Measurements from ENCODE around the gene DVL2.

DVL2 gene

DNA sequence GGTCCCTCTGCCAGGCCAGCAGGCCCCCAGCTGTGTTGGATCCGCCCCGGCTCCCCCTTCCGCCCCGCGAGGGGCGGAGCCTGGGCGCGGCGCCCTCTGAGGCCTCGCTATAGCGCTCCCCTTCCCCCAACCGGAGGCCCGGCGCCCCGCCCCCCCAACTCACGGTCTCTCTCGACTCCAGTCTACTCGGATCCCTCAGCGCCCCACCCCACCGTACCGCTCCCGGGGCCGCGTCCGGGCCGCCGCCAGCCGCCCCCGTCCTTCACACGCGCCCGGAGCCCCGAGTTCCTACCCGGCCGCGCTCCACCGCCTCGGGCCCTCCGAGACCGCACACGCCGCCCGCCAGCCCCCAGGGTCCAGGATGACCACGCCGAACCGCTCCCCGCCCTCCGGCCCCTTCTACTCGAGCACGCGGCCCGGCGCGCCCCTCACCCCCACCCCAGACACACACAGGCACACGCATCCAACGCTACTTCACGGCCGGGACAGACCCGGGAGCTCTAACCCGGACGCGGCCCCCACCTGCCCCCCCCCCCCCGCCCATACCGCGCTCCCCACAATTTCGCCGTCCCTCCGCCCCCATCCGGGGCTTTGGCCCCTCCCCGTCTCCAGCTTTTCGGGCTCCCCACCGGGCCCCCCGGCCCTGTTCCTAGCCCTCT, 3.6 kb upstream of the DVL2 start:
- DNase-seq (ENCODE audit: low spot score) = no peak

DNA sequence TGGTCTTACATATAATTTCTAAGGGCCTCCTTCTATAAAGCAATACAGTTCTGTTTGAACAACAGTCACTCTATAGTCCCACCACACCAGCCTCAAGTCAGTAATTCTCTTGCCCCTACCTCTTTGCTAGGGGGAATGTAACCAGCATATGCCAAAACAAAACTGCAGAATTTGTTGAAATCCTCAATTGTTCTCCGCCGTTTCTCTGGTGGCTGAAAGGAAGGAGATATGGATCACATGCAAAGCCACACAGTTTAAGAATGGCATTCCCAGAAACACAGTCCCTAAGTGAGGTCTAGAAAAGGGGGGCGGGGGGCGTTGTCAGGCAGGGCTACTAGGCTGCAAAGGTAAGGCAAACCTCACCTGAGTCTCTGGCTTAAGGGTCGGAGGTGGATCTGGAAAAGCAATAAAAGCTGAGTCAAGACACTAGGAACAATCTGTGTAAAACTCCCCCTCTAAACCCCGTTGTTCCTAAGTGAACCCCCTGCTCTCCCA, 3.0 kb upstream of the DVL2 start:
- no peak for DNase-seq (ENCODE audit: low spot score)

DNA sequence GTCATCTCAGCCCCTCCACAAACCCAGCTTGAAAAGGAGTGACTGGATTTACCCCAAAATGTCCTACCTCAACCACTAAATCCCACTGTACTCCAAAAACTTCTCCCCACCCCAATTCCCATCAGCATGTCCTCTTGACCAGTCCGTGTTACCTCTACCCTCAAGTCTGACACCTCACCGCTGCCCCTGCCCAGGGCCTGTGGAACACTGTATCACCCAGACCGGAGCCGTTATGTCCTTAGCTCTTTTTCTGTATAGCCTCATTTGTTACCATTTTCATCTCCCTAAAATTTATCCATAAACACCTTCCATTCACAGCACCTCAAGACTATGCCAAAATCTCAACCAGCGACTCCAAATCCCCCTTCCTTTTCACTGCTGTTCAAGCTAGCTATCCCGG, 2.5 kb upstream of the DVL2 start:
- no peak for DNase-seq (ENCODE audit: low spot score)

DNA sequence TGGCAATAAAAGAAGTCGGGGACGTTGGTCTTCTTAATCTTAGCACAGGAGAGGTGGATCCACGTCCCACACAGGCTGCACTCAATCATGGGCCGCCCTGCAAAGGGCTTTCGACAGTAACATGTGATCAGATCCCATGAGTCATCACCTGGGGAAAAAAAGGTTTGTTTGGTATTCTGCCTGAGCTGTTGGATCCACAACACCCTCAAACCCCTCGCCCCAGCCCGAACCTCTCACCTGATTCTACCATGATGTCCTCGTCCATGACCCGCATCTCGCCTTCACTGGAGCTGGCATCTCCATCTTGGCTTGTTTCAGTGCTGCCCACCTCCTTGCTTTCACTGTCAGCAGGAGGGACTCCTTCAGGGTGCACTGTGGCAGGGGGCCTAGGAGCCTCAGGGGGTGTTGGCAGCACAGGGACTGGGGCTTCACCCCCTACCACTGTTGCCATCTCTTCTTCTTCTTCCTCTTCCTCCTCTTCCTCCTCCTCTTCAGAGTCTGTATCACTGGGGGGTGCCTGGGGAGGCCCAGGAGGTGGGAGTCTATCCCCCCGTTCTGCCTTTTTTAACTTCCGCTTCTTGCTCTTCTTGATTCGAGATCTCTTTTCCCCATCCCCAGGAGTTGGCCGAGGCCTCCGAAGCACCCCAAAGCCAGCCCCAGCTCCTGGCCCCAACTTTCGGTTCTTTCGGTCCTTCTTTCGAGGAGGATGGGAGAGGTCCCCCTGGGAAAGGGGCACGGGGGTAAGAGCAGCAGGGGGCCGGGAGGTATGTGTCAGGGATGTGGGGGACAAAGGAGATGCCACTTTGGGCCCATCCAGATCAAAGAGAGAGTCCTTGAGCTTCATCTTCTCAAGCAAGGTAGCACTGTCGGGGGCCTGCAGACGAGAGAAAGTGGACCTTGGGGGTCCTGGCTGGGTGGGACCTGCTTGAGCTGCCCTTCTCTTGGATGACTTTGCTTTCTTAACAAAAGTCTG, 1.7 kb upstream of the DVL2 start:
- DNase-seq (ENCODE audit: low spot score) = no peak

DNA sequence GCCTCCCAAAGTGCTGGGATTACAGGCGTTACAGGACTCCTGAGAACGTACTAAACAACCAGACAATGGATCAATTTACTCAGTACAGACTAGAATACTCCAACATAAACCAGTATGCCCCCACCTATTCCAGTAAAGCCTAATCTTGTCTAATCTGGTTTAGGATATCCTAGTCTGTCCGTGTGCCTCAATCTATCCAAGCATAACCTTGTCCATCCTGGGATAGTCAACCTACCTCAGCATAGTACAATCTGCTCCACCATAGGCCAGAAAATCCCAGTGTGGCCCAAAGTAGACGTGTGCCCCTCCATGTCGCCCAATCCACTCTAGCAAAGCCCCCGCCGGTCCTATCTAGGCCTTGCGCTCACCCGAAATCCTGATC, 625 bp downstream of the DVL2 start:
- no peak for DNase-seq (ENCODE audit: low spot score)

DNA sequence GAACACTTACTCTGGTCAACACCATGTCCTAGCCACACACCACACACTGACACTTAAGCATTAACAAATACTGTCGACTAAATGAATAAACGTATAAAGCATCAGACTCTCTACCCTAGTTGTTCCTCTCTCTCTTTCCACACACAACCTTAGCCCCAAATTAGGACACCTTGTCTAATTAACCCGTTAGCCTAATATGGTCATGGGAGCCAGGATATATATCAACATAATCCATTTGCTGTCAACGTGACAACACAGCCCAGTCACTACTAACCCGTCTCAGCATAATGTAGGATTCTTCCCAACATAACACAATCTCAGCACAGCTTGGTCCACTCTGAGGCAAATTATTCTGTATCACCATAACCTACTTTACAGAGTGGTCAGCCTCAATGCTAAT, 2.2 kb downstream of the DVL2 start:
- no peak for DNase-seq (ENCODE audit: low spot score)

DNA sequence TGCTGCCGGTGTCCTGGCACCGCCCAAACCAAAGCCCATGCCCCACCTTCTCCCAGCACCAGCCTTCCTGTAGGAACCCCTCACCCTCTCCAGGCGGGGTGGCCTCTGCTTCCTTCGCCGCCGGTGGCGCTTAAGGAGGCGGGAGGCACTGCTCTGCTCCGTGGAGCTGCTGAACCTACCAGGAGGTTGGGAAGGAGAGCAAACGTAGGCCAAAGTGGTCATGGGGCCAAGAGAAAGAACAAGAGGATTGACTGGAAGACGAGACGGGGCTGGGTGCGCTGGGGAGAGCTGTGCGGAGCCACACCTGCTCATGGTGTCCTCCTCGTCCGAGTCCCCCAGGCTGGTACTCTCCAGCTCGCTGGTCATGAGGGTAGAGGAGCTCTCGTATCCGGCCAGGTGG, 4.8 kb downstream of the DVL2 start:
- no peak for DNase-seq (ENCODE audit: low spot score)

DNA sequence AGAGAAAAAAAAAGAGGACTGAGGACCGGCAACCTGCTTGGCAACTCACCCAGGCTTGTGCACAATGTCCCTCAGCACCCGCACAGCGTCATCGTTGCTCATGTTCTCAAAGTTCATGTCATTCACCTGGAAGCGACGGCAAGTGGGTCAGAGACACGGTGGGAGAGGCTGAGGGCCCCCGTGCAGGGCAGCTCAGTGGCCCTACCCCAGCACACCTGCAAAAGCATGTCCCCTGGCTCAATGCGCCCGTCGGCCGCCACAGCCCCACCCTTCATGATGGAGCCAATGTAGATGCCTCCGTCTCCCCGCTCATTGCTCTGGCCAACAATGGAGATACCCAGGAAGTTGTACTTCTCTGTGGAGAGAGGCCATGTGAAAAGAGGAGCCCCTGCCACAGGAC, 5.4 kb downstream of the DVL2 start:
- DNase-seq (ENCODE audit: low spot score) = no peak

DNA sequence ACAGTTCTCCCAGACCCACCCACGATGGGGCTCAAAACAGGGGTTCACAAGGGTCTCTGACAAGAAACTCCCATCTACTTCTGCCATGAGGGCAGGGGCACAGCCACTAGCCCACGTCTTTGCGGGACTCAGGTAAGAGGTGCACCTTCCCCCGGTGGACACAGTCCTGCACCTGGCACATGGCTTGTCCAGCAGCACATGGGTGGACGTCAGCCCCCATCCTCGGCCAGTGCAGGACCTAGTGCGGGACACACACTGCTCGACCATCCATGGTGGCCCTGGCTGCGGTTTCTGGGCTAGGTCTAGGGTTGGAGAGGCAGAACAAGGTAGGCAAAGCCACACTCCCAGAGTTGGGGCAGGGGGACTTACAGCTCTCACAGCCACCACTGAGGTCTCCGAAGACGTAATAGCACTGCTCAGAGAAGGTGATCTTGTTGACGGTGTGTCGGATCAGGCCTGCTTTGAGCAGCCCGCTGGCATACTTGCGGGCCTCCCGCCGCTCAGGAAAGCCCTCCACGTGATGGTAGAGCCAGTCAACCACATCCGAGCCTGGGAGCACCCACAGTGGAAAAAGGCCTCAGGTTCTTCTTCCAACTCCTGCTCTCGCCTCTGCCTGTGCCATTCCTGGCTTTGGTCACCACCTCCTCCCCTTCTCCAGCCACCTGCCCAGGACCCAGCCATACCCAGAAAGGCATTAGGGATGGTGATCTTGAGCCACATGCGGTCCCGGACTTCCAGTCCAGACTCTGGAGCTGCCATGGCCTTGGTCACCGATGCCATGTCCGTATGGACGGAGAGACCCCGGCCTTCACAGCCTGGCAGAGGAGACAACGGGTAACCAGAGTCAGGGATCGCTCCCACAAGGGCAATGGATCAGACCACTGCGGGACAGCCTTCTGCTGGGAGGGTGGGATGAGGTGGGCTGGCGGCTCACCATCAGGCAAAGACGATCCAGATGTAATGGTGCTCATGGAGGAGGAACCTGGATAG, 7.3 kb downstream of the DVL2 start:
- no peak for DNase-seq (ENCODE audit: low spot score)

DNA sequence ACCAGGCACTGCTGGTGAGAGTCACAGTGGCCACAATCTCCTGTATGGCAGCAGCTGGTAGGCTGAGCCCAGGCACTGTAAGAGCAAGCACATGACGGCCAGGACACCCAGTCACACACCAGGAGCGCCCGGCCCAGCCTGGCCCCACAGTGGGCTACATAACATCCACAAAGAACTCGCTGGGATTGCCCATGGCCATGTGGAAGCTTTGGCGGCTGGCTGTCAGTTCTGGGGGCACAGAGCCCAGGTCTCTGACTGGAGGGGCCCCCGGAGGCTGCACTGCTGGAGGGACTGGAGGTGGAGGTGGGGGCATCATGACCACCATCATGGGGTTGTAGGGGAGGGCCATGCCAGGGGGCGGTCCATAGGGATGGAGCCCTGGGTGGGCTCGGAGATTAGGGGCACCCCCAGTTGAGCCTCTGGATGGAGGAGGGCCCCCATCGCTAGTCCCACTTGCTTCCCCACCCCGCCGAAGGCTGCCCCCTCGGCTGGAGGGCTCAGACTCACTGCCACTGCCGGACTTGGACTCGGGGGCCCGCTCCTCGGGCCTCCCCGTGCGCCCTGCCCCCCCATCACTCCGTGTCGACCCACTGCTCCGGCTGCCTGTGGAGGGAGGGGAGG, 8.5 kb downstream of the DVL2 start:
- no peak for DNase-seq (ENCODE audit: low spot score)

DNA sequence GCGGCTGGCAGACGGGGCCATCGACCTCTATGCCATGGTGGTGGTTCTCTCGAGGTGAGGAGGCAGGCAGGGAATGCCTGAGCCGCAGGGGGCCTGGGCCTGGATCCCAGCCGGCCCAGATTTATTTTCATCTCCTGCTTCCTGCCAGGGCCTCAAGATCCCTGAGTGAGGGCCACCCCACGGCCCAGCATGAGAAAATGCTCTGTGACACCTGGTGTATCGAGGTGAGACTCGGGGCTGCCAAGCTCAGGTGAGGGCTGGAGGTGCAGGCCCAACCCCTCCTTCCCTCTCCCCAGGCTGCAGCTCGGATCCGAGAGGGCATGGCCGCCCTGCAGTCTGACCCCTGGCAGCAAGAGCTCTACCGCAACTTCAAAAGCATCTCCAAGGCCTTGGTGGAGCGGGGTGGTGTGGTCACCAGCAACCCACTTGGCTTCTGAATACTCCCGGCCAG, 9.6 kb downstream of the DVL2 start:
- DNase-seq (ENCODE audit: low spot score) = no peak

DNA sequence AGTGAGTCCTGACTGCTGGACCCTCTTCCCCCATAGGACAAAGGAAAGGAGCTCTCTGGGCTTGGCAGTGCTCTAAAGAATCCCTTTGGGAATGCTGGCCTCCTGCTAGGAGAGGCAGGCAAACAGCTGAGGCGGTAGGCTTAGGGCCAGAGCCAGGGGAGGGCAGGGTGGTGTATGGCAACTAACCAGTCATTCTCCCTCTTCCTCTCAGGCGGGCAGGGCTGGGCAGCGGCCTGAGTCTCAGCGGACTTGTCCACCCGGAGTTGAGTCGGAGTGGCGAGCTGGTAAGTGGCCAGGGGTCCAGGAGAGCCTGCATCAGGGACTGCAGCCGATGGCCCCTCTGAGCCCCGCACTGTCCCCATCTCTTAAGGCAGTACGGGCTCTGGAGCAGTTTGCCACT, 10.2 kb downstream of the DVL2 start:
- no peak for DNase-seq (ENCODE audit: low spot score)

DNA sequence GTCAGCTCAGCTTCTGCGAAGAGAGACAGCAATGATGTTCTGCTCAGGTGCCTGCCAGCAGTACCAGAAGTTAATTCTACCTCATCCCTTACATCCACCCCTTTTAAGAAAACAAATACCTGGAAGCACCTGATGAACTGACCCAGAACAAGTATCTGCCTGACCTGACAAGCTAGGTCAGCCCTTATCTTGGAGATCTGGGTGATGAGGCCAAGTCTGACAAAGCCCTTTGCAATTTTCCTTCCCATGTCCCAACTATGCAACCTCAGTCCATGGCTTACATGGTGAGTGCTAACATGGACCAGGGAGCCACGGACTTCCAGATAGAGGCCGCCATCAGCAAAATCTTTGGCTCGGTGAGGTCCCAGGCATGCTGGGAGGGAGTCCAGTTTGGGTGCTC, 10.9 kb downstream of the DVL2 start:
- DNase-seq (ENCODE audit: low spot score) = no peak

DNA sequence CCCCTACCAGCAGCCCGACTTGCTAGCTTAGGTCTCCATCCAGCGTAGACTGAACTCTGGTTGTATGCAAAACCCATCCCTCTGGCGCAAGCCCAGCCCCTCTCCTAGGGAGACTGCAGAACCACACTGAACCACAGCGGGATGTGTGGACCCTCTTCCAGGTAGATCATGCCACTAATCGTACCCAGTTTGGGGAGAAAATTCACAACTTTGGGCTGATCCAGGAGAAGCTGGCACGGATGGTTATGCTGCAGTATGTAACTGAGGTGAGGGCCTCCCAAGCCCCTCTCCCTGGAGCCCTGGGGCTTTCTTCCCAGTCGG, 11.4 kb downstream of the DVL2 start:
- no peak for DNase-seq (ENCODE audit: low spot score)

DNA sequence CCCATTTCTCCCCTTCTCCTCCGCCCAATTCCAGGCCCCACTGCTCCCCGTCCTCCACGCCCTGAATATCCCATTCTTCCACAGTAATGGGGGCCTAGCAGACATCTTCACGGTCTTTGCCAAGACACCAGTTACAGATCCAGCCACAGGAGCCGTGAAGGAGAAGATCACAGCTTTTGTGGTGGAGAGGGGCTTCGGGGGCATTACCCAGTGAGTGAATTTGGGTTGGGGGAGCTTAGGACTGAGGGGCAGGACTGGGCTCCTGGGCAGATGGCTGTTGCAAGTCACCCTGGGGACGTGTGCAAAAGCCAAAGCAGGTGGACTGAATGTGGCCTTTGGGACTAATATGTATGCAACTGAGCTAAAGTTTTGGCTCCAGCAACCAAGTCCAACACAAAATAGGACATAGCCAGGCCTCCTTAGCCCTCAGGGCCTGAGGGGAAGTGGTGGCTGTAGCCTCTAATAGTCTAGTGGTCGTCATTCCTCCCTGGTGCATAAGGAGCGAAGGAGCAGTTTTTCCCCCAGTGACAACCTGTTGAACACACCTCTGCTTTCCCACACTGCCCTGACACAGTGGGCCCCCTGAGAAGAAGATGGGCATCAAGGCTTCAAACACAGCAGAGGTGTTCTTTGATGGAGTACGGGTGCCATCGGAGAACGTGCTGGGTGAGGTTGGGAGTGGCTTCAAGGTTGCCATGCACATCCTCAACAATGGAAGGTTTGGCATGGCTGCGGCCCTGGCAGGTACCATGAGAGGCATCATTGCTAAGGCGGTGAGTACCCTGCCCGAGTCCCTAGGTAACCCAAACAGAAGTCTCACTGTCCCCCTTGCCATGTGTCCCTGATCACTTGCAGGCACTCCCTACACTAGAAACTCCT, 12.0 kb downstream of the DVL2 start:
- no peak for DNase-seq (ENCODE audit: low spot score)

DNA sequence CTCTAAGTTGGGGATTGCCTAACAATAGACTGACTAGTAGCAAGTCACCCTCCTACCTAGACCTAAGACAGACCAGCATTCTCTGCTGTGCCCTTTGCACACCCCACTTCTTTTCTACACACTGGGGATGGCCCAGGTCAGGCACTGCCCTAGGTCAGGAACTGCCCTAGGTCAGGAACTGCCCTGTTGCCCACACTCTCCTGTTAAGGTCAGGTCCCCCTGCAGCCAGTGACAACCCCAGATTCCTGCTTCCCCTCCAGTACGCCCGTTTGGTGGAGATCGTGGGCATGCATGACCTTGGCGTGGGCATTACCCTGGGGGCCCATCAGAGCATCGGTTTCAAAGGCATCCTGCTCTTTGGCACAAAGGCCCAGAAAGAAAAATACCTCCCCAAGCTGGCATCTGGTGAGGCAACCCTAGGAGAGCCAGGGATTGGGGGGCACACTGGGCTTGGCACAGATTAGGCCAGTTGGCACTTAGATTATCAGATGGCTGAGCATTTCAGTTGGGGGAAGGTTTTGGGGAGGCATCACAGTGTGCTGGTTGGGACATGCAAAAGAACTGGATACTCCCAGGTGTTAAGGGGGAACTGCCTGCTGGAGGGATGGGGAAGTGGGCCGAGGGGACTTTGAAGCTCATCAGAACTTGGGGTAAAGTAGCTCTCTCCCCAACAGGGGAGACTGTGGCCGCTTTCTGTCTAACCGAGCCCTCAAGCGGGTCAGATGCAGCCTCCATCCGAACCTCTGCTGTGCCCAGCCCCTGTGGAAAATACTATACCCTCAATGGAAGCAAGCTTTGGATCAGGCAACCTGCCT, 12.8 kb downstream of the DVL2 start:
- no peak for DNase-seq (ENCODE audit: low spot score)

DNA sequence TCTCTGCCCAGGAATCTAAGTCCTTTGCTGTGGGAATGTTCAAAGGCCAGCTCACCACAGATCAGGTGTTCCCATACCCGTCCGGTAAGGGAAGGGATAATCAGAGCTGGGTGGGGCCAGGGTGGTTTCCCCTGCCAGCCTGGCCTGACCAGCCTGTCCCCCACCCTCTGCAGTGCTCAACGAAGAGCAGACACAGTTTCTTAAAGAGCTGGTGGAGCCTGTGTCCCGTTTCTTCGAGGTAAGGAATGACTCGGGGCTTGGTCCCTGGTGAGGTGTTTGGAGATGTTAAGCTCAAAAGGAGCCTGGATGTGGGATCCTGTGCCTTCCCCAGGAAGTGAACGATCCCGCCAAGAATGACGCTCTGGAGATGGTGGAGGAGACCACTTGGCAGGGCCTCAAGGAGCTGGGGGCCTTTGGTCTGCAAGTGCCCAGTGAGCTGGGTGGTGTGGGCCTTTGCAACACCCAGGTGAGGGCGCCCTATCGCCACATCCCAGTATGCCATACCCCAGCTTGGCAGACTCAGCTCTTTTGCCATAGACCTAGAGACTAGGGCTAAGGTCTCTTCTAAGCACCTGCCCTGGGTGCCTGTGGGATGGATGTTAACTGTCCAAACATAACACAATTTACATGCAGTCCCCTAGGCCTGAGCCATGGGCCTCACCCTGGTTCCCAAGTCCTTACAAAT, 13.6 kb downstream of the DVL2 start:
- DNase-seq (ENCODE audit: low spot score) = no peak

DNA sequence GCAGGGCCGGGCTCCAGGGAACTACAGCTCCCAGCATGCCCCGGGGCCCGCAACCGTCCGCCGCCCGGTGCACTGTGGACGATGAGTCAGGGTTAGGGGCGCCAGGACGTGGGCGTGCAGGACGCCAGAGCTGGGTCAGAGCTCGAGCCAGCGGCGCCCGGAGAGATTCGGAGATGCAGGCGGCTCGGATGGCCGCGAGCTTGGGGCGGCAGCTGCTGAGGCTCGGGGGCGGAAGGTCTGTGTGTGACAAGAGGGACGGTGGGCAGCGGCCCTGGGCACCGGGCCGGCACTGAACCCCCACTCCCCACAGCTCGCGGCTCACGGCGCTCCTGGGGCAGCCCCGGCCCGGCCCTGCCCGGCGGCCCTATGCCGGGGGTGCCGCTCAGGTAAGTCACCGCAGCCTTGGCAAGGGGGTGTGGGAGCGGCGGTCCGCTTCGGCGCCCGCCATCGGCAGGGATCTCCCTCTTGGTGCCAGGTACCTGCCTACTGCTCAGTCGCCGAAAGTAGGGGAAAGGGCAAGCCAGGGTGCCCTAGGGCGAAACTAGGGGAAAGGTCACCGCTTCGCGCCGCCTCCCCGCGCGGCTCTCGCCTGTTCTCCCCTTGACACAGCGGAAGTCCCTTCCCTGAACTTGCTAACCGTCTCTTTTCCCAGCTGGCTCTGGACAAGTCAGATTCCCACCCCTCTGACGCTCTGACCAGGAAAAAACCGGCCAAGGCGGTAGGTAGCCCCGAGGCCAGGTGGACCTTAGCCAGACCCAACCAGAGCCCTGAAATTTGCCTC, 14.3 kb downstream of the DVL2 start, which contains the start of the genes ACADVL and DLG4:
Gene ACADVL, plus strand, starts transcription at position 127 of the 781 bp plus-strand sequence. Its CDS starts 47 bp downstream, at position 174.
Gene DLG4, minus strand, starts transcription at position 25 of the 781 bp plus-strand sequence.
- DNase-seq (ENCODE audit: low spot score) = peak; percentile 93
